D721Med (cell line): ENCODE results near the gene LAMA4.

Experiments used
- DNase-seq: peaks from one replicate; pipeline ENCODE4 v3.0.0; 2011; ENCODE audit warnings: low spot score; ENCODE audit not compliant: insufficient read length
- FAIRE-seq: peaks from 2 replicates; lab custom pipeline; 2011; peaks lifted over from hg19 to GRCh38; lab: Jason Lieb, UNC
- TF ChIP-seq, protein P1 (sequence below): IDR thresholded peaks from 2 replicates; pipeline ENCODE4 v1.5.1; 2012; ENCODE audit warnings: mild to moderate bottlenecking, control low read depth; ENCODE audit not compliant: insufficient read depth; ENCODE audit errors: missing control alignments

The LAMA4 gene

DNA sequence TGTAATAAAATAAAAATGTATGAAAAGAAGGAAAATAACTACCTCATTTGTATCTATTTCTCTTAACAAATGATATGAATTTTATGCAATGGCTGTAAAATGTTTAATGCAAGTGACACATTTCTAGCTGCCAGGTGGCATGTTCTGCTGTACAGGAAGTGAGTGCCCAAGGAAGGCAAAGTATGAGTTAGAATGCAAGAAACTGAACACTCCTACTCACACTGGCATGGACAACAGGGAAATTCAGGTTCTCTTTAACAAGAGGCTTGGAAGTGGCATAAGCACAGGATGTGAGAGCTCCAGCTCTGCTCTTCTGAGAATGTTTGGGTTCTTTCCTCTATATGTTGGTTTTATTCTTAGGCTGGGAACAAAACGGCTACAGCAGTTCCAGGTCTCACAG is 20.4 kb upstream of the LAMA4 start:
- FAIRE-seq (no peak), DNase-seq (no peak)

DNA sequence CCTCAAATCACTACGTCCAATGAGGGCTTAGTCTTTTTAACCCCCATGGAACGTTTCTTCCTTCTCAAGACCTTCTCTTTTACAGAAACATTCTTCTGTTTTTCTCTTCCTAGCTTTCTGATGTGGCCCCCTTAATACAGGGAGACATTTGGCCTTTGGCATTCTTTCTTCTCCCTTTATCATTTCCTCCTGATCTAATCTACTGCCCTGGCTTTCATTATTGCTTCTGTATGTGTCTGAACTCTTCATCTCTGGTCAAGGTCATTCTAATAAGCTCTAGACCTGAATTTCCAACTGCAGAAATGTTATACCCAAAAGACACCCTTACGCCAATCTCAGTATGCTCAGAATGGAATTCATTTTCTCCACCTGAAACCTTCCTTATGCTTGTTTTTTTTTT is 18.4 kb upstream of the LAMA4 start:
- TF ChIP-seq, protein P1, sequence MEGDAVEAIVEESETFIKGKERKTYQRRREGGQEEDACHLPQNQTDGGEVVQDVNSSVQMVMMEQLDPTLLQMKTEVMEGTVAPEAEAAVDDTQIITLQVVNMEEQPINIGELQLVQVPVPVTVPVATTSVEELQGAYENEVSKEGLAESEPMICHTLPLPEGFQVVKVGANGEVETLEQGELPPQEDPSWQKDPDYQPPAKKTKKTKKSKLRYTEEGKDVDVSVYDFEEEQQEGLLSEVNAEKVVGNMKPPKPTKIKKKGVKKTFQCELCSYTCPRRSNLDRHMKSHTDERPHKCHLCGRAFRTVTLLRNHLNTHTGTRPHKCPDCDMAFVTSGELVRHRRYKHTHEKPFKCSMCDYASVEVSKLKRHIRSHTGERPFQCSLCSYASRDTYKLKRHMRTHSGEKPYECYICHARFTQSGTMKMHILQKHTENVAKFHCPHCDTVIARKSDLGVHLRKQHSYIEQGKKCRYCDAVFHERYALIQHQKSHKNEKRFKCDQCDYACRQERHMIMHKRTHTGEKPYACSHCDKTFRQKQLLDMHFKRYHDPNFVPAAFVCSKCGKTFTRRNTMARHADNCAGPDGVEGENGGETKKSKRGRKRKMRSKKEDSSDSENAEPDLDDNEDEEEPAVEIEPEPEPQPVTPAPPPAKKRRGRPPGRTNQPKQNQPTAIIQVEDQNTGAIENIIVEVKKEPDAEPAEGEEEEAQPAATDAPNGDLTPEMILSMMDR: no peak
- no peak for FAIRE-seq

More for the DNA sequence above, 20.4 kb upstream of the LAMA4 start:
- TF ChIP-seq, protein P1: no peak

DNA sequence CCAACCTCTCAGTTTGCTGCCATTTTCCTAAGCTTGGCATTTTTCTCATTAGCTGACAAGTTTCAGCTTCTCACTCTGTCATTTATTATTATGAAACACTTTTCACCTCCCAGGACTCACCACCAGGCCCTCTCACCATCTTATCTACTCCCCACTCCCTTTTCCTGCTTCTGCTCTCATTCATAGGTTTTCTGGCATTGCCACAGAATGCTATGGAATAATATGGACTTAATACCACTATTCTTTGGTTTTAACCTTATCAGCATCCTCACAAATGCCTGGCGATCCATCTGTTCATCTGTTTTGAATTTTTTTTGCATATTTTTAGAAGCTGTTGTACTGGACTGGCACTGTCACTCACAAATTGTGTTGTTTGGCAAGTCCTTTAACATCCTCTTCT is 16.4 kb upstream of the LAMA4 start:
- TF ChIP-seq, protein P1: no peak
- DNase-seq (no peak), FAIRE-seq (no peak)

More for the DNA sequence above, 18.4 kb upstream of the LAMA4 start:
- no peak for DNase-seq

DNA sequence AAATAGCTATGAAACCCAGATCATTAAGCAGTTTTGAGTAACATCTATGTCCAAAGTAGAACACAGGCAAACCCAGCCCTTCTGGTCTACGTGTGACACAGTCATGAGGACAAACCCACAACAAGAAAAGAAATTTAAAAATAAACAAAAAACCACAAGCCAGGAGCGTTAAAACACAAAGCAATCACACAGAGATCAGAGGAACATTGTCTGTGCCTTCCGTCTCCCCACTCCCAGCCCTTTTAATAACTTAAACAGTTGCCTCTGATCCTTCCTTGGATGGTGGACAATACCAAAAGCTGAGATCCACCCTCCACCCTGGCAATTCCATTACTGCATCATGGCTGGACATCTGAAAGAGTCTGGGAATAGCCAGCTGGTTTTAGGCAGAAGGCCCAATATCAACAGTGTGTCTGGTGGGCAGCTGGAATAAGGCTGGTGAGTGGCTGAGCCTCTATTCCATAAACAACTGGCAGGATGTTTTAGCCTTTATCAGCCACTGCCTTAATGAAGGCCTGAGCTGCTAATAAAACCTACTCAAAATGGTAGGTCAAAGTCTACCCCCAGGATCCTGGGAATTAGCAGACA is 15.7 kb upstream of the LAMA4 start:
- TF ChIP-seq, protein P1: no peak
- FAIRE-seq: no peak

DNA sequence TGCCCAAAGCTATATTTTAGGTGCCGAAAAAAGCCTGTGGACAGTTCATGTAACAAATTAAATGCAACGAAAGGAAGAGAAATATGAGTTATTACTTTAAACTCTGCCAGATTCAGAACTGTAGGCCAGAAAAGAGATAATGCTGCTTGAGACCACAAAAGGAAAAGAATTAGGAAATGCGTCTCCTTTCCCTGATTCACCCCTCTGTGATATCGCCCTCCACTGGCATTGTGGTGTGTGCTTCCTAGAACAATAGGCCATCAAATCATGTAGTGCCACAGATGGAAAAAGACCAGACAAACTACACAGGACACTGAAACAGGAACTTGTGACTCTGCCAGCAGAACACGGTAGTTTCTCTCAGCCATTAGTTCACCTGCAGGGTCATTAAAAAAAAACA is 14.7 kb upstream of the LAMA4 start:
- TF ChIP-seq, protein P1: no peak
- DNase-seq: no peak
- FAIRE-seq: no peak

More for the DNA sequence above, 15.7 kb upstream of the LAMA4 start:
- DNase-seq: no peak

DNA sequence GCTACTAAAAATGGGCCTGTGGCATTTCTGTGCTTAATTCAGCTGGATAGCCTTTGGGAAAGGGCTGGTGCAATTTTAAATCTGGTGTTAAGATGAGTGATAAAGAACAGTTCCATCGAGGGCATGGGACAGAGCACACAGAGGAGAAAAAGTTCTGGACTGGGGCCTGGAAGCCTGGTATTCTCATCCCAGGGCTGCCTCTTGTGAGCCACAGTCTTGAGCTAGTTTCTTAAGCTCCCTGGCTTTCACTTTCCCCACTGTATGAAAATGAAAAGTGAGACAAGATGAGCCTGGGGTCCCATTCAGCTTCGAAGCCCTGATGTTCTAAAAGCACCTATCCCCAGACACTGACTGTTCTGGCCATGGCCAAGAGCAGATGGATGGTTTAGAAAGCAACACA is 14.3 kb upstream of the LAMA4 start:
- no peak for FAIRE-seq
- TF ChIP-seq, protein P1: no peak
- no peak for DNase-seq

DNA sequence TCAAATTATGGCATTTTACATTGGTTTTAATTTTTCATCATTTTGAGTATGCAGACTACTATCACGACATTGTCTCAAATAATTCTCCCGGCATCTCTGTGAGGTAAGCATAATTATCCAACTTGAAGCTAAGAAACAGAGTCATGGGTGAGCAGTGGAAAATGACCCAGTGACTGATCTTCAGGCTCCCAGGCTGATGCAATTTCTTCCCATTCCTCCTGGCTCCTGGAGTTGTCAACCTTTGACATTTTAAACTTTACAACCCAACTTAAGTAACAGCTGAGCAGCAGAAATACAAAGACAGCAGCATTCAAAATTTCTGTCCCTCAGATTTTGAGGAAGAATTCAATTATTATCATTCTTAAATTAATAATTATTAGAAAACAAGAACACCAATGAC is 13.7 kb upstream of the LAMA4 start:
- no peak for DNase-seq
- FAIRE-seq: no peak
- TF ChIP-seq, protein P1: no peak
